OCI-LY3 (cell line): ENCODE measurements around the gene RBM45.

Experiments
- H2AFZ ChIP-seq: fragments of 200-600, 300-600 bp; shearing (Covaris generic); 2 replicates; pipeline ENCODE4 v1.6.0; 2014; ENCODE audit warnings: antibody characterized with exemption, low read depth, low read length
- H3K27ac ChIP-seq: fragments of 200-600, 300-600 bp; sonication (generic); 2 replicates; pipeline ENCODE4 v1.5.1; 2014; ENCODE audit warnings: mild to moderate bottlenecking, low read length, moderate library complexity, mixed read lengths
- H3K27me3 ChIP-seq: fragments of 200-600, 300-600 bp; sonication (generic); 2 replicates; pipeline ENCODE4 v1.6.1; 2014; ENCODE audit warnings: low read depth, low read length, mixed read lengths
- H3K36me3 ChIP-seq: fragments of 200-600, 300-600 bp; sonication (generic); replicated peaks from 2 replicates; pipeline ENCODE3; 2014; ENCODE audit warnings: low read depth, low read length, mixed read lengths
- H3K4me1 ChIP-seq: fragments of 300-600, 200-600 bp; sonication (generic); 2 replicates; pipeline ENCODE4 v1.6.1; 2014; ENCODE audit warnings: low read length, mixed read lengths
- H3K4me2 ChIP-seq: fragments of 200-600, 300-600 bp; sonication (generic); 2 replicates; pipeline ENCODE4 v1.6.1; 2014; ENCODE audit warnings: low read length, mixed read lengths
- H3K4me3 ChIP-seq: fragments of 300-600, 200-600 bp; sonication (generic); 2 replicates; pipeline ENCODE4 v1.5.1; 2014; ENCODE audit warnings: antibody characterized with exemption, mild to moderate bottlenecking, low read length, moderate library complexity
- H3K79me2 ChIP-seq: fragments of 300-600, 200-600 bp; shearing (Covaris generic); 2 replicates; pipeline ENCODE4 v1.6.1; 2014; ENCODE audit warnings: mild to moderate bottlenecking, low read length, mixed read lengths
- H3K9ac ChIP-seq: fragments of 300-600, 200-600 bp; shearing (Covaris generic); 2 replicates; pipeline ENCODE4 v1.6.0; 2014; ENCODE audit warnings: mild to moderate bottlenecking, low read length, moderate library complexity
- H3K9me3 ChIP-seq: fragments of 200-600, 300-600 bp; shearing (Covaris generic); 2 replicates; pipeline ENCODE4 v1.6.1; 2014; ENCODE audit warnings: low read length, mixed read lengths; ENCODE audit not compliant: insufficient read depth
- H4K20me1 ChIP-seq: fragments of 200-600, 300-600 bp; sonication (generic); 2 replicates; pipeline ENCODE4 v1.6.1; 2016; ENCODE audit warnings: low read length, mixed read lengths; ENCODE audit not compliant: insufficient read depth
- CTCF ChIP-seq: fragments of 200-600, 300-600 bp; sonication (generic); IDR thresholded peaks from 2 replicates; pipeline ENCODE4 v1.5.1; 2014; ENCODE audit warnings: antibody characterized with exemption, low read length, low read depth
- EZH2phosphoT487 ChIP-seq: fragments of 200-600 bp; shearing (Covaris generic); IDR thresholded peaks from 2 replicates; pipeline ENCODE4 v1.6.1; 2018; ENCODE audit warnings: antibody characterized with exemption, mixed run types, low read depth

RBM45 gene

GRCh38 chr2:178115271-178115670 lies 3.0 kb downstream of the RBM45 start:
- Histone ChIP-seq H3K79me2 (peaks cover 13% of the 10 kb centered on the region), H2AFZ (no peak overlapping the region), H4K20me1 (no peaks in the 10 kb centered on the region), H3K36me3 (no peaks in the 10 kb centered on the region), H3K4me3 (no peak overlapping the region), H3K9me3 (no peaks in the 10 kb centered on the region), H3K9ac (no peak overlapping the region), H3K4me1 (peaks cover 8% of the 10 kb centered on the region; the same call in 1 of the 2 replicates), H3K27ac (no peak overlapping the region), H3K4me2 (no peak overlapping the region), H3K27me3 (no peaks in the 10 kb centered on the region)
- TF ChIP-seq EZH2phosphoT487 (no peak), CTCF (no peak)

- Histone ChIP-seq H3K36me3 (peaks cover 7% of the 10 kb centered on the region), H3K9me3 (no peaks in the 10 kb centered on the region), H3K79me2 (peaks cover 9% of the 10 kb centered on the region), H3K27me3 (no peaks in the 10 kb centered on the region), H3K4me1 (peaks cover 5% of the 10 kb centered on the region; the same call in 1 of the 2 replicates), H3K9ac (no peak overlapping the region), H3K4me2 (no peak overlapping the region), H4K20me1 (no peaks in the 10 kb centered on the region), H2AFZ (no peak overlapping the region), H3K4me3 (no peak overlapping the region), H3K27ac (no peak overlapping the region)
- TF ChIP-seq CTCF (no peak), EZH2phosphoT487 (no peak)
These were observed 5.5 kb downstream of the RBM45 start for GRCh38 chr2:178117725-178118124.

- no peaks in the 10 kb centered on the region for H3K27me3 ChIP-seq
- no peaks in the 10 kb centered on the region for H3K79me2 ChIP-seq
- H3K4me1 ChIP-seq: no peaks in the 10 kb centered on the region
- H3K27ac ChIP-seq: no peak overlapping the region
- H3K4me3 ChIP-seq: no peak overlapping the region
- no peak for TF ChIP-seq CTCF
- TF ChIP-seq EZH2phosphoT487: no peak
- H3K36me3 ChIP-seq: peaks cover 7% of the 10 kb centered on the region
- H2AFZ ChIP-seq: no peak overlapping the region
- no peak overlapping the region for H3K9ac ChIP-seq
- H3K9me3 ChIP-seq: no peaks in the 10 kb centered on the region
- no peaks in the 10 kb centered on the region for H4K20me1 ChIP-seq
- no peak overlapping the region for H3K4me2 ChIP-seq
These were observed 7.1 kb downstream of the RBM45 start for GRCh38 chr2:178119179-178119922.

GRCh38 chr2:178123163-178123562 lies 10.9 kb downstream of the RBM45 start:
- Histone ChIP-seq H2AFZ (no peak overlapping the region), H3K36me3 (peaks cover 7% of the 10 kb centered on the region), H3K27me3 (no peaks in the 10 kb centered on the region), H3K4me2 (no peak overlapping the region), H3K9ac (no peak overlapping the region), H3K4me3 (no peak overlapping the region), H3K79me2 (no peaks in the 10 kb centered on the region), H3K27ac (no peak overlapping the region), H3K9me3 (no peaks in the 10 kb centered on the region), H3K4me1 (no peaks in the 10 kb centered on the region), H4K20me1 (no peaks in the 10 kb centered on the region)
- no peak for TF ChIP-seq EZH2phosphoT487
- TF ChIP-seq CTCF: no peak
